ENCODE data around the gene TEX47. TPM values are rescaled to one million over a fixed set of nuclear protein-coding genes. Genes with fewer than 3 reads are reported as not detected.

TEX47 gene
- polyA plus RNA-seq, 3 donors, result not detected

GRCh38 chr7:88792361-88792760 is 3.2 kb downstream of the TEX47 start:
- H3K4me3 ChIP-seq (replicated peaks in 1 of 3; ENCODE audit: low read depth in 2 of 3, low read length in 3 of 3), result no peak overlapping the region
- no peaks in the 10 kb centered on the region for H3K4me1 ChIP-seq (ENCODE audit: control insufficient read depth in 1 of 2, insufficient read depth in 2 of 2, low read length in 2 of 2)
- no peak overlapping the region for H3K4me2 ChIP-seq (replicated peaks; ENCODE audit: extremely low read depth, low read length, poor library complexity, severe bottlenecking)
- no peak overlapping the region for H3K27ac Mint-ChIP-seq
- no peaks in the 10 kb centered on the region for H3K27me3 ChIP-seq (ENCODE audit: control insufficient read depth in 2 of 2, insufficient read depth in 2 of 2, low read length in 2 of 2)
- H3K27ac ChIP-seq (ENCODE audit: low read depth in 1 of 2, low read length in 2 of 2), result no peak overlapping the region
- intact Hi-C loops (cut with micrococcal nuclease), result no loop called here
- no peaks in the 10 kb centered on the region for H4K20me1 ChIP-seq (ENCODE audit: insufficient read depth, low read length)
- peaks cover 0 to 2% (median 0%) of the 10 kb centered on the region in 7 donors for H3K9me3 Mint-ChIP-seq
- H3K4me1 Mint-ChIP-seq, result no peaks in the 10 kb centered on the region
- no CpG with 5 or more reads among the region's 3 CpGs for WGBS (ENCODE audit: insufficient coverage)
- no peak overlapping the region for H3K9ac ChIP-seq (ENCODE audit: insufficient read depth, low read length, poor library complexity, severe bottlenecking)
- no peak for DNase-seq
- TF ChIP-seq CTCF (IDR thresholded peaks at IDR 0.05), result no peak
- H3K36me3 ChIP-seq (replicated peaks in 1 of 2; ENCODE audit: control insufficient read depth in 1 of 2, insufficient read depth in 2 of 2, low read length in 2 of 2), result no peaks in the 10 kb centered on the region
- H3K27me3 Mint-ChIP-seq (ENCODE audit: low read depth in 3 of 3), result no peaks in the 10 kb centered on the region
- H3K9me3 ChIP-seq (replicated peaks in 1 of 2; ENCODE audit: control insufficient read depth in 1 of 2, insufficient read depth in 1 of 2, low read length in 2 of 2), result no peaks in the 10 kb centered on the region
- no peaks in the 10 kb centered on the region for H3K36me3 Mint-ChIP-seq
- no peaks in the 10 kb centered on the region for H3K79me2 ChIP-seq (ENCODE audit: insufficient read depth, low read length)
- no peak overlapping the region for H2AFZ ChIP-seq (ENCODE audit: insufficient read depth, low read depth, low read length, poor library complexity, severe bottlenecking)
- no peak overlapping the region for H3K4me3 Mint-ChIP-seq

- Histone ChIP-seq H4K20me1 (ENCODE audit: insufficient read depth, low read length) (no peaks in the 10 kb centered on the region), H3K4me2 (replicated peaks; ENCODE audit: extremely low read depth, low read length, poor library complexity, severe bottlenecking) (no peak overlapping the region), H3K36me3 (replicated peaks in 1 of 2; ENCODE audit: control insufficient read depth in 1 of 2, insufficient read depth in 2 of 2, low read length in 2 of 2) (no peaks in the 10 kb centered on the region), H3K9ac (ENCODE audit: insufficient read depth, low read length, poor library complexity, severe bottlenecking) (no peak overlapping the region), H2AFZ (ENCODE audit: insufficient read depth, low read depth, low read length, poor library complexity, severe bottlenecking) (no peak overlapping the region), H3K79me2 (ENCODE audit: insufficient read depth, low read length) (no peaks in the 10 kb centered on the region), H3K4me3 (replicated peaks in 1 of 3; ENCODE audit: low read depth in 2 of 3, low read length in 3 of 3) (no peak overlapping the region), H3K27ac (ENCODE audit: low read depth in 1 of 2, low read length in 2 of 2) (no peak overlapping the region), H3K27me3 (ENCODE audit: control insufficient read depth in 2 of 2, insufficient read depth in 2 of 2, low read length in 2 of 2) (no peaks in the 10 kb centered on the region), H3K9me3 (replicated peaks in 1 of 2; ENCODE audit: control insufficient read depth in 1 of 2, insufficient read depth in 1 of 2, low read length in 2 of 2) (no peaks in the 10 kb centered on the region), H3K4me1 (ENCODE audit: control insufficient read depth in 1 of 2, insufficient read depth in 2 of 2, low read length in 2 of 2) (no peaks in the 10 kb centered on the region)
- intact Hi-C loops (cut with micrococcal nuclease), result no loop called here
- Mint-ChIP-seq H3K36me3 (no peaks in the 10 kb centered on the region), H3K27me3 (ENCODE audit: low read depth in 3 of 3) (no peaks in the 10 kb centered on the region), H3K9me3 (peaks cover 0 to 2% (median 0%) of the 10 kb centered on the region in 7 donors), H3K4me3 (no peak overlapping the region), H3K27ac (no peak overlapping the region), H3K4me1 (no peaks in the 10 kb centered on the region)
- DNase-seq, result no peak
- no peak for TF ChIP-seq CTCF (IDR thresholded peaks at IDR 0.05)
- WGBS (ENCODE audit: insufficient coverage), result 93% methylated on average over 3 of the region's 4 CpGs
Observed at GRCh38 chr7:88791891-88792290, 3.6 kb downstream of the TEX47 start.
